ENCODE results near the gene PLAC1.

GRCh38 chrX:134706138-134706537 is 47.9 kb upstream of the PLAC1 start:
- TF ChIP-seq CTCF (IDR thresholded peaks at IDR 0.05) (no peak), POLR2A (IDR thresholded peaks at IDR 0.05) (no peak)

All from uterus (tissue), 2 donors.